NCI-H345 treated with DMSO at 0.1 percent for 48 hours (cell line): ENCODE measurements around the gene CNTNAP2.

Experiments used
- DNase-seq: peaks from one replicate; lab custom pipeline; 2025; ENCODE audit not compliant: unreplicated experiment; lab: John Stamatoyannopoulos, UW

Gene CNTNAP2

GRCh38 chr7:146661435-146661834, 544.8 kb downstream of the CNTNAP2 start:
- no peak for DNase-seq

- DNase-seq, result no peak
These were observed 545.3 kb downstream of the CNTNAP2 start for GRCh38 chr7:146661929-146662328.

- DNase-seq, result no peak
These were observed 548.4 kb downstream of the CNTNAP2 start for GRCh38 chr7:146665023-146665422.

- DNase-seq, result no peak
These were observed 553.9 kb downstream of the CNTNAP2 start for GRCh38 chr7:146670532-146670931.

- DNase-seq, result no peak
These were observed 564.9 kb downstream of the CNTNAP2 start for GRCh38 chr7:146681487-146681886.

- DNase-seq, result no peak
These were observed 566.8 kb downstream of the CNTNAP2 start for GRCh38 chr7:146683439-146683838.

- DNase-seq, result no peak
These were observed 574.4 kb downstream of the CNTNAP2 start for GRCh38 chr7:146690987-146691386.

GRCh38 chr7:146698995-146699610, 582.5 kb downstream of the CNTNAP2 start:
- no peak for DNase-seq

- no peak for DNase-seq
These were observed 583.5 kb downstream of the CNTNAP2 start for GRCh38 chr7:146700015-146700560.

GRCh38 chr7:146701166-146701565, 584.6 kb downstream of the CNTNAP2 start:
- DNase-seq, result no peak

- no peak for DNase-seq
These were observed 586.3 kb downstream of the CNTNAP2 start for GRCh38 chr7:146702898-146703297.

GRCh38 chr7:146709451-146710027, 592.9 kb downstream of the CNTNAP2 start:
- no peak for DNase-seq

- no peak for DNase-seq
These were observed 596.6 kb downstream of the CNTNAP2 start for GRCh38 chr7:146713205-146713604.

- no peak for DNase-seq
These were observed 597.3 kb downstream of the CNTNAP2 start for GRCh38 chr7:146713934-146714333.

GRCh38 chr7:146720195-146720594, 603.6 kb downstream of the CNTNAP2 start:
- DNase-seq, result no peak

GRCh38 chr7:146722986-146723385, 606.4 kb downstream of the CNTNAP2 start:
- no peak for DNase-seq

- DNase-seq, result no peak
These were observed 608.9 kb downstream of the CNTNAP2 start for GRCh38 chr7:146725520-146725919.

GRCh38 chr7:146728141-146728540, 611.5 kb downstream of the CNTNAP2 start:
- no peak for DNase-seq

- DNase-seq, result no peak
These were observed 612.0 kb downstream of the CNTNAP2 start for GRCh38 chr7:146728611-146729010.

GRCh38 chr7:146731185-146731584, 614.6 kb downstream of the CNTNAP2 start:
- DNase-seq, result no peak

GRCh38 chr7:146735992-146736391, 619.4 kb downstream of the CNTNAP2 start:
- DNase-seq, result no peak

GRCh38 chr7:146736446-146737190, 620.0 kb downstream of the CNTNAP2 start:
- DNase-seq, result no peak
